HG03432 (cell line): ENCODE data around the gene NSUN4.
"Not testable (repeated sequence)": the region's sequence is repeated elsewhere in the genome, so short reads cannot be mapped to it uniquely, and the experiment has no call there.

ENCODE experiments used
- ATAC-seq: cut with Tn5 transposase; IDR thresholded peaks from one replicate; pipeline ENCODE4 v1.9.1; 2021; ENCODE audit warnings: mild to moderate bottlenecking, moderate library complexity; ENCODE audit not compliant: unreplicated experiment

The NSUN4 gene

GRCh38 chr1:46325285-46326076 lies 15.1 kb upstream of the NSUN4 start:
- ATAC-seq, result peak; percentile 66

DNA sequence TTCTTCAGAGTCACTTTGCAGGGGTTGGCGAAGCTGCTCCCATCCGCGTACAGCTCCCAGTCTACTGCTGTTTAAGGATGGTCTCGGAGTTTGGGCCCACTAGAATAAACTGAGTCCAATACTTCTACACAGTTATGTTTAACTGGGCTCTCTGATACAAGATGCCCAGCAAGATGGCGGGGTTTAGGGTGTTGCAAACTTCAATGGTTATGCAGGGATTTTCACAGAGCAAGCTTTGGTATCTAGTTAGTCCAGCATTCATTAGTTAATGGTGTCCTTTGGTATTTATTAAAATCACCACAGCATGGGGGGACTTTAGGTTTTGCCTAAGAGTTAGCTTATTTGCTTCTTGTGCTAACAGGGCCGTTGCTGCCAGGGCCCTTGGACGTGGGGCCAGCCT lies 12.4 kb upstream of the NSUN4 start:
- ATAC-seq, result not testable (repeated sequence)

- not testable (repeated sequence) for ATAC-seq
Observed at GRCh38 chr1:46329807-46330206, 10.8 kb upstream of the NSUN4 start.

- not testable (repeated sequence) for ATAC-seq
Observed at GRCh38 chr1:46330381-46330780, 10.2 kb upstream of the NSUN4 start.

GRCh38 chr1:46331786-46332540 lies 8.6 kb upstream of the NSUN4 start:
- ATAC-seq, result peak; percentile 48

DNA sequence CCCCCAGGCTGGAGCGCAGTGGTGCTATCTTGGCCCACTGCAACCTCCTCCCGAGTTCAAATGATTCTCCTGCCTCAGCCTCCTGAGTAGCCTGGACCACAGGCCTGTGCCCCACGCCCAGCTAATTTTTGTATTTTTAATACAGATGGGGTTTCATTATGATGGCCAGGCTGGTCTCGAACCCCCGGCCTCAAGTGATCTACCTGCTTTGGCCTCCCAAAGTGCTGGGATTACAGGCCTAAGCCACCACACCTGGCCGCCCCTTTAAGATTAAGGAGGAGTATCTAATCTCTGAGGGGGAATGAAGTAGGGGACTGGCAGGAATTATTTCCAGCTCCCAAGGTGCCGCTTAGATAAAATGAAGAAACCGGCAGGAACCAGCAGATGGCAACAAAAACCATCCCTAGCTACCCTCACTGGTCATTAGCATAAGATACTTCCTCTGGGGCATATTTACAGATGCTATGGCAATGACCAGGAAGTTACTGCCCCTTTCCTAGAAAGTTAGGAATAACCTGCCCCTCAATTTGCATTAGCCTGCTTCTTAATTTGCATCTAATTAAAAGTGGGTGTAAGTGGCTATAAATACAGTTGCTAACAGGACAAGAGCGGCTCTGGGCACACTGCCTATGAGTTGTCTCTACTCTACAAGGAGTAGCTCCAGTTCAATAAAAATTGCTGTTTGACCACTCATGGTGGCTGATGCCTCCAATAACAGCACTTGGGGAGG lies 7.1 kb upstream of the NSUN4 start:
- peak; percentile 58 for ATAC-seq

GRCh38 chr1:46334030-46334384 lies 6.6 kb upstream of the NSUN4 start:
- ATAC-seq, result no peak

DNA sequence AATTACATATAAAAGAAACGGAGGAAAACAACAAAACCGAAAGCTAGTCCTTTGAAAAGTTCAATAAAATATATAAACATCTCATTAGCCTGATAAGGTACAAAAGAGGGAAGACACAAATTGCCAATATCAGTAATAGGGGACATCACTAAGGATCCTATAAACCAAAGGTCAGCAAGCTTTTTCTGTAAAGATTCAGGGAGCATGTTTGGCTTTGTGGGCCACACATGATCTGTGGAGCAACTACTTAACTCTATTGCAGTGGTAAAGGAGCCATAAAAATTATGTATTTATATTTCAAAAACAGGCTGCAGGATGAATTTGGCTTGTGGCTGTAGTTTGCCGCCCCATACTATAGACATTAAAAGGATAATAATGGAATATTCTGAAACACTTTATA lies 5.5 kb upstream of the NSUN4 start:
- ATAC-seq, result no peak

GRCh38 chr1:46337409-46337808 lies 3.2 kb upstream of the NSUN4 start:
- ATAC-seq, result not testable (repeated sequence)

GRCh38 chr1:46341222-46342083 lies 846 bp downstream of the NSUN4 start:
- no peak for ATAC-seq

GRCh38 chr1:46342084-46342656 lies 1.6 kb downstream of the NSUN4 start:
- peak; percentile 27 for ATAC-seq

DNA sequence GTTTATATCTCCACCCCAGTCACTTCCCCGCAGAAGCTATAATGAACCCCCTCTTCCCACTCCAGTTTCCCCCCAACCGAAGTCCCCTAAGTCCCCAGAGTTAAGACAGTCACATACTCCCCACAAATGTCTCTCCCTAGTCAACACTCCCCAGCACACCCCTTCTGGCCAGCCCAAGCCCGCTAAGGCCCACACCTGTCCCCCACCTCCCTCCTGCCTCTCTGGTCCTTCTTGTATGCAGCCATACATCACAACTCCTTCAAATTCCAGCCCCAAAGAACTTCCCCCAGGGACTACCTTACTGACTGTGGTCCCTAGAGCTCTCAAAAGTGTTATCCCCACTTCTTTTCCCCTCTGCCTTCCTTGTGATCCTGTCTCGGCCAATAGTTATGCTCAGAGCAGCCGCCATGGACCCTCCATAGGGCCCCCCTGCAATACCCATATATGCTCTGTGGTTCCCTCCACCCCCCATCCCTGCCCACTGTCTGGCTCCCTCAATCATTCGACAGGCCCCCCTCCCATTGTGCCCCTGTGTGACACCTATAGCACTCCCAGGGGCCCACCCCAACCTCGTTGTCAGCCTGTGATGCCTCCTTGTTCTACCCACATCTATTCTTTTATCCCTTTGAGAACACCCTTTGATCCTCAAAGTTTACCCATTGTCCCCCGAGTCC lies 2.2 kb downstream of the NSUN4 start:
- no peak for ATAC-seq

GRCh38 chr1:46343351-46343695 lies 2.7 kb downstream of the NSUN4 start:
- no peak for ATAC-seq

DNA sequence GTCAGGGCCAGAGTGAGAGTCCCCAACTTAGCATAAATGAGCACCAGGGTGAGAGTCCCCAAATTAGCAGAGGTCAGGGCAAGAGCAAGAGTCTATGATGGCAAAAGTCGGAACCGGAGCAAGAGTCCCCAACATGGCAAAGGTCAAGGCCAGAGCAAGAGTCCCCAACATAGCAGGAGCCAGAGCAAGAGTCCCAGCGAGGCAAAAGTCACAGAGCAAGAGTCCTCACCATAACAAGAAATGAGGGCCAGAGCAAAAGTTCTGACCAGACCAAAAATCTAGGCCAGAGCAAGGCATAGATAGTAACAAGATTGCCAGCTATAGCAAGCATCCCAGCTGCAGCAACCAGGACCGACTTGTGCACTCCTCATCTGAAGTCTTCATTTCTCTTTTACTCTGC lies 3.1 kb downstream of the NSUN4 start:
- no peak for ATAC-seq

GRCh38 chr1:46344481-46344880 lies 3.9 kb downstream of the NSUN4 start:
- no peak for ATAC-seq

- ATAC-seq, result no peak
Observed at GRCh38 chr1:46345281-46345680, 4.7 kb downstream of the NSUN4 start.

- ATAC-seq, result no peak
Observed at GRCh38 chr1:46352363-46352762, 11.8 kb downstream of the NSUN4 start.

- ATAC-seq, result not testable (repeated sequence)
Observed at GRCh38 chr1:46355920-46356319, 15.3 kb downstream of the NSUN4 start.

DNA sequence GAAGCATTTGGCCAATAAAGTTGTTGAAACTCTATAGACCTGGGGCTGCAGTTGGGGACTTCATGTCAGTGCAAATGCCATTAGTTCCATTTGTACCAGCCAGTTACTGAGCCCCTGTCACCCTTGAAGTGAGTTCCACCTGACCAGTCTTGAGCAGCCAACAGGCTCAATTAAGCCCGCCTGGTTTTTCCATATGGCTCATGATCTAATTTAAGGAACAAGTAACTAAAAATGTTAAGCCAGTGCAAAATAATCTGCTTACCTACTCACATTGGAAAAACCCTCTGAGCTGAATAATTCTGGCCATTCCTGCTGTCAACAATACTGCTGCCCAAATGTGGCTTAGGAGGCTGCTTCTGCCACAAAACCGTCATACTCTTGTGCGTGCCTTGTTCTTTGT lies 21.6 kb downstream of the NSUN4 start:
- ATAC-seq, result no peak

- no peak for ATAC-seq
Observed at GRCh38 chr1:46363121-46363520, 22.5 kb downstream of the NSUN4 start.
